GM19438 (cell line): Measurements from ENCODE around the gene SLC37A3.
"Not testable (repeated sequence)": the region's sequence is repeated elsewhere in the genome, so short reads cannot be mapped to it uniquely, and the experiment has no call there.

Source experiments
- ATAC-seq: cut with Tn5 transposase; IDR thresholded peaks from one replicate; pipeline ENCODE4 v1.9.1; 2021; ENCODE audit warnings: low read depth; ENCODE audit not compliant: unreplicated experiment

Gene SLC37A3

GRCh38 chr7:140397784-140398750 lies at the start of gene SLC37A3:
TSS of gene SLC37A3 (minus strand) at chr7:140398530. CDS start at chr7:140382526, 16,004 bp downstream.
- peak; percentile 98 for ATAC-seq

GRCh38 chr7:140447841-140448240 lies 49.5 kb upstream of the SLC37A3 start:
- no peak for ATAC-seq

- no peak for ATAC-seq
These were observed 48.1 kb upstream of the SLC37A3 start for GRCh38 chr7:140446467-140446866.

GRCh38 chr7:140441519-140441918 lies 43.2 kb upstream of the SLC37A3 start:
- ATAC-seq: no peak

GRCh38 chr7:140440593-140440992 lies 42.3 kb upstream of the SLC37A3 start:
- ATAC-seq: no peak

- ATAC-seq: no peak
These were observed 41.0 kb upstream of the SLC37A3 start for GRCh38 chr7:140439359-140439758.

GRCh38 chr7:140435252-140435895 lies 37.0 kb upstream of the SLC37A3 start:
- ATAC-seq: no peak

- ATAC-seq: no peak
These were observed 35.1 kb upstream of the SLC37A3 start for GRCh38 chr7:140433396-140433795.

GRCh38 chr7:140426130-140426529 lies 27.8 kb upstream of the SLC37A3 start:
- ATAC-seq: no peak

GRCh38 chr7:140425718-140426117 lies 27.4 kb upstream of the SLC37A3 start:
- ATAC-seq: no peak

- ATAC-seq: no peak
These were observed 25.2 kb upstream of the SLC37A3 start for GRCh38 chr7:140423501-140423900.

GRCh38 chr7:140421521-140421920 lies 23.2 kb upstream of the SLC37A3 start:
- ATAC-seq: no peak

- ATAC-seq: no peak
These were observed 20.3 kb upstream of the SLC37A3 start for GRCh38 chr7:140418653-140419052.

- not testable (repeated sequence) for ATAC-seq
These were observed 19.8 kb upstream of the SLC37A3 start for GRCh38 chr7:140418156-140418472.

- no peak for ATAC-seq
These were observed 19.3 kb upstream of the SLC37A3 start for GRCh38 chr7:140417456-140418155.

- no peak for ATAC-seq
These were observed 18.2 kb upstream of the SLC37A3 start for GRCh38 chr7:140416560-140416959.

- not testable (repeated sequence) for ATAC-seq
These were observed 17.5 kb upstream of the SLC37A3 start for GRCh38 chr7:140415816-140416215.

GRCh38 chr7:140415361-140415760 lies 17.0 kb upstream of the SLC37A3 start:
- ATAC-seq: no peak

GRCh38 chr7:140404565-140405065 lies 6.3 kb upstream of the SLC37A3 start:
- no peak for ATAC-seq

- no peak for ATAC-seq
These were observed 5.7 kb upstream of the SLC37A3 start, which contains the start of gene RAB19 for GRCh38 chr7:140403878-140404564. TSS of gene RAB19 (plus strand) at chr7:140404058. CDS start at chr7:140407647, 3,589 bp downstream.
